Heart right ventricle (tissue), 16 donors: ENCODE results near the gene HRC. TPM values are rescaled to one million over a fixed set of nuclear protein-coding genes. Genes with fewer than 3 reads are reported as not detected.
A peak's percentile ranks its signal among the peaks of the same experiment; 100 is the strongest.

ENCODE experiments used
- ATAC-seq, 8 donors: fragments of 200-7000 bp; cut with Tn5 transposase; one replicate each; pipeline ENCODE4 v1.9.1; 2020; ENCODE audit warnings: mild to moderate bottlenecking in 8 of 8, moderate library complexity in 8 of 8, moderate number of reproducible peaks in 1 of 8
- DNase-seq, 2 donors: peaks; one replicate each; pipeline ENCODE4 v3.0.0-alpha.2; 2020
- H3K27ac ChIP-seq, 10 donors: fragments of 200-600 bp; sonication (generic) in 2 of 10; one replicate each; pipeline versions ENCODE4 v1.5.0 to v1.8.0; 2020 to 2022; ENCODE audit warnings: mild to moderate bottlenecking in 3 of 10
- H3K27me3 ChIP-seq, 7 donors: fragments of 200-600 bp; one replicate each; pipeline ENCODE4 v1.8.0; 2021 to 2022; ENCODE audit warnings: mild to moderate bottlenecking in 2 of 7
- H3K36me3 ChIP-seq, 9 donors: fragments of 200-600 bp; sonication (generic) in 1 of 9; one replicate each; pipeline versions ENCODE4 v1.5.0 to v1.8.0; 2020 to 2022; ENCODE audit warnings: mild to moderate bottlenecking in 2 of 9
- H3K4me1 ChIP-seq, 9 donors: fragments of 200-600 bp; sonication (generic) in 1 of 9; one replicate each; pipeline versions ENCODE4 v1.5.0 to v1.8.0; 2020 to 2022; ENCODE audit warnings: mild to moderate bottlenecking in 4 of 9
- H3K4me3 ChIP-seq, 10 donors: fragments of 200-600 bp; sonication (generic) in 2 of 10; one replicate each; pipeline versions ENCODE4 v1.5.0 to v1.8.0; 2020 to 2022; ENCODE audit warnings: mild to moderate bottlenecking in 7 of 10, moderate library complexity in 2 of 10
- H3K9me3 ChIP-seq, 11 donors: fragments of 200-600 bp in 10 of 11; sonication (generic) in 2 of 11; one replicate each; pipeline versions ENCODE4 v1.5.0 to v1.8.0; 2013 to 2022; ENCODE audit warnings: mild to moderate bottlenecking in 2 of 11, control low read depth in 1 of 11, moderate library complexity in 1 of 11
- WGBS, 2 donors: extraction: QIAGEN DNeasy Blood & Tissue Kit; methylation state at CpG; one replicate each; pipeline ENCODE4 v1.1.7; 2013; ENCODE audit warnings: inconsistent platforms in 1 of 2; 5-methylcytosine and 5-hydroxymethylcytosine counted together
- intact Hi-C, 10 donors: fragments of 100-400 bp; cut with DNase I; formaldehyde crosslinking; loops; one replicate each; pipeline versions ENCODE4 v1.11.1 to v1.14.2; 2022
- polyA plus RNA-seq, 2 donors: library from polyadenylated mRNA; stranded (reverse); fragments of 200-250 nt; gene quantifications; one replicate each; pipeline ENCODE4 v1.2.3, GENCODE V29; 2013
- total RNA-seq, 10 donors: library from RNA; stranded (reverse); fragmentation: NEBNext Ultra II Directional in 3 of 10; extraction: Animal tissue kit (Norgen Biotek cat#: 25700) in 3 of 10; gene quantifications; one replicate each; pipeline versions ENCODE4 v1.2.1 to v1.2.4, GENCODE V29; 2021 to 2023
- TF ChIP-seq, protein P1 (sequence below), 9 donors: fragments of 200-600 bp; sonication (generic) in 2 of 9; IDR thresholded peaks; one replicate each; pipeline versions ENCODE4 v1.5.0 to v1.8.0; 2021 to 2022; ENCODE audit warnings: antibody characterized with exemption in 9 of 9, mild to moderate bottlenecking in 5 of 9, moderate library complexity in 1 of 9
- donor health status: Arrhythmogenic right ventricular cardiomyopathy.
- donor health status: ischemic (EF 13 %, LVEDD 7.1; RV severe dilation, severe dysfunction).
- donor health status: healthy with polysubstance abuse.
- donor health status: DM: no; HTN: yes; CAD: no.
- donor health status: DM: no; HTN: no; CAD: no.
- donor health status: ischemic (EF 25% LVEDD 6.9; RV normal size, moderate dysfunction).
- donor health status: ischemic (EF 25% LVEDD 5.7; RV mildly dilated, moderate dysfunction).
- donor health status: healthy.
- donor health status: DM: yes; HTN: yes; CAD: no.
- donor health status: Ischemic cardiomyopathy.
- donor health status: ischemic (EF 35%, LVEDD 5.7; RV mildly dilated, moderate dysfunction).
- donor health status: nonischemic (EF 11% LVEDD 7.7; RV severe dilation, severe dysfunction).
- donor health status: DM: yes; HTN: yes; CAD: no.
- donor health status: PGD.
- donor health status: ischemic (EF 29% LVEDD 5.4; RV normal size, mild dysfunction).
- donor health status: nonischemic (EF 23%, LVEDD 6.1; RV moderate dilation, normal function).

Gene HRC
- total and polyA plus RNA-seq, 12 donors: 331 to 1,557 (median 1,008) TPM

DNA sequence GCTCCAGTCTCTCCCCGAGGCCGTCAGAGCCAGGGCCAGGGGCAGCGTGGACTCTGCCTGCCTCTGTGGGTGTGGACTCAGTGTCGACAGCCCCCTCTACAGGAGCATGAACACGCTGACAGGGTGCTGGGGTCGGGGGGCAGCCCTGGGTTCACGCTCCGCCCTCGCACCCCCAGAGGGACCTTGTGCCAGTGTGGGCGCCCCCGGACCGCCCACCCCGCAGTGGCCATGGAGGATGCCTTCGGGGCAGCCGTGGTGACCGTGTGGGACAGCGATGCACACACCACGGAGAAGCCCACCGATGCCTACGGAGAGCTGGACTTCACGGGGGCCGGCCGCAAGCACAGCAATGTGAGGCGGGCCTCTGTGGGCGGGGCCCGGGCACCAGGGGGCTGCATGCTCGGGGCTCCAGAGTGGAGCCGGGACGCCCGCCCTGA is 10.7 kb upstream of the HRC start:
- TF ChIP-seq, protein P1, sequence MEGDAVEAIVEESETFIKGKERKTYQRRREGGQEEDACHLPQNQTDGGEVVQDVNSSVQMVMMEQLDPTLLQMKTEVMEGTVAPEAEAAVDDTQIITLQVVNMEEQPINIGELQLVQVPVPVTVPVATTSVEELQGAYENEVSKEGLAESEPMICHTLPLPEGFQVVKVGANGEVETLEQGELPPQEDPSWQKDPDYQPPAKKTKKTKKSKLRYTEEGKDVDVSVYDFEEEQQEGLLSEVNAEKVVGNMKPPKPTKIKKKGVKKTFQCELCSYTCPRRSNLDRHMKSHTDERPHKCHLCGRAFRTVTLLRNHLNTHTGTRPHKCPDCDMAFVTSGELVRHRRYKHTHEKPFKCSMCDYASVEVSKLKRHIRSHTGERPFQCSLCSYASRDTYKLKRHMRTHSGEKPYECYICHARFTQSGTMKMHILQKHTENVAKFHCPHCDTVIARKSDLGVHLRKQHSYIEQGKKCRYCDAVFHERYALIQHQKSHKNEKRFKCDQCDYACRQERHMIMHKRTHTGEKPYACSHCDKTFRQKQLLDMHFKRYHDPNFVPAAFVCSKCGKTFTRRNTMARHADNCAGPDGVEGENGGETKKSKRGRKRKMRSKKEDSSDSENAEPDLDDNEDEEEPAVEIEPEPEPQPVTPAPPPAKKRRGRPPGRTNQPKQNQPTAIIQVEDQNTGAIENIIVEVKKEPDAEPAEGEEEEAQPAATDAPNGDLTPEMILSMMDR (IDR thresholded peaks at IDR 0.05): peak in 3 of 9 donors; percentile 12 to 24 (median 21)
- Histone ChIP-seq H3K4me1 (peaks cover 14 to 35% (median 19%) of the 10 kb centered on the region in 9 donors), H3K36me3 (peaks cover 0 to 45% (median 30%) of the 10 kb centered on the region in 9 donors), H3K27ac (peak overlapping the region; percentile 77 to 97 (median 90)), H3K4me3 (peak overlapping the region in 7 of 10 donors; percentile 1 to 44 (median 29)), H3K9me3 (no peaks in the 10 kb centered on the region), H3K27me3 (no peaks in the 10 kb centered on the region)
- ATAC-seq (peak; percentile 32 to 72 (median 46)), DNase-seq (no peak)
- 41 to 53% methylated on average over 30 of the region's 30 CpGs for WGBS, 2 donors
- intact Hi-C loops: no loop called here

DNA sequence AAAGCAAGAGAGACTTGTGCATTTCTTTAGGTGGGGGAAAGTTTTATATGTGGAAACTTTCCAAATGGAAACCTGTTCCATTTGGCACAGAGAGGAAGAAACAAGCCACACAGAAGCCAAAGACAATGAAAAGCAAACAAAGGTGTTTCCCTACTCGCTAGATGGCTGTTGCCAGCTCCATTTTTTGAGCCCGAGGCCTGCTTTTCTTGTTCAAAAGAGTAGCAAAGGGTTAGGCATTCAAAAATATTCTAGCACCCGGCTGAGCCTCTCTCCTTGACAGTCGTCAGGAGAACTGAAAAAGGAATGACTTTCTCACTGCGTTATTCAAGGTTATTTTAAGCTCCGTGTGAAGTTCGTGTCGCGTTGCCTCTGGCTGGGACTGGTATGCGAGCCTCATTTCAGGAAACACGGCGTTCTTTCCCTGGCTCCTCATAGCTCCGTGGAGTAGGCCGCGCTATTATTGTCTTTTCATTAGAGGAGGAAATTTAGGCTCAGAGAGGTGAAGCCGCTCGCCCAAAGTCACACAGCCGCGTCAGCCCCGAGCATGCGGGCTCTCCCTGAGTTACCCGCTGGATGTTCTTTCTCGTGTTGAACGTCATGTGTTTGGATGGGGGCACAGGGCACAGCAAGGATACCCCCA is 10.0 kb upstream of the HRC start:
- Histone ChIP-seq H3K27me3 (no peaks in the 10 kb centered on the region), H3K4me1 (peaks cover 15 to 42% (median 22%) of the 10 kb centered on the region in 9 donors), H3K36me3 (peaks cover 0 to 41% (median 24%) of the 10 kb centered on the region in 9 donors), H3K27ac (peak overlapping the region; percentile 77 to 97 (median 90)), H3K9me3 (no peaks in the 10 kb centered on the region), H3K4me3 (peak overlapping the region in 7 of 10 donors; percentile 1 to 44 (median 29))
- WGBS, 2 donors: 22 to 33% methylated on average over 24 of the region's 24 CpGs
- intact Hi-C loops: no loop called here
- TF ChIP-seq, protein P1 (IDR thresholded peaks at IDR 0.05): no peak
- peak; percentile 74 to 95 (median 89) for ATAC-seq
- DNase-seq: peak in 1 of 2 donors; percentile 64

DNA sequence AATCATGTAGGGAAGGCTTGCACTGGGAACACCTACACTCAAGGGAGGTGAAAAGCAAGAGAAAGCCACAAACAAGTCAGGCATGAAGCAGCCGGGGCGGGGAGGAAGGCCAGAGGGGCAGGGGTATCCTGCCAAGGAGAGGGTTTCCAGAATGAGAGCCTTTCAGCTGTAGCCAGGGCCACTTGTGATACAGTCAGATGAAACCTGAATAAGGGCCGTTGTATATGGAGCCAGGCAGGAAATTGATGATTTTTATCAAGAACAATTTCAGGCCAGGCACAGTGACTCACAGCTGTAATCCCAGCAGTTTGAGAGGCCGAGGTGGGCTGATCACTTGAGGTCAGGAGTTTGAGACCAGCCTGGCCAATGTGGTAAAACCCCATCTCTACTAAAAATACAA is 6.8 kb upstream of the HRC start:
- Histone ChIP-seq H3K4me3 (no peak overlapping the region), H3K9me3 (no peaks in the 10 kb centered on the region), H3K36me3 (peaks cover 0 to 23% (median 0%) of the 10 kb centered on the region in 9 donors), H3K27me3 (peaks cover 0 to 16% (median 0%) of the 10 kb centered on the region in 7 donors), H3K4me1 (peaks cover 25 to 62% (median 39%) of the 10 kb centered on the region in 9 donors), H3K27ac (peak overlapping the region in 6 of 10 donors; percentile 3 to 51 (median 18))
- DNase-seq (no peak), ATAC-seq (no peak)
- intact Hi-C loops: no loop called here
- TF ChIP-seq, protein P1 (IDR thresholded peaks at IDR 0.05): no peak
- 66 to 67% methylated on average over 4 of the region's 4 CpGs for WGBS, 2 donors

DNA sequence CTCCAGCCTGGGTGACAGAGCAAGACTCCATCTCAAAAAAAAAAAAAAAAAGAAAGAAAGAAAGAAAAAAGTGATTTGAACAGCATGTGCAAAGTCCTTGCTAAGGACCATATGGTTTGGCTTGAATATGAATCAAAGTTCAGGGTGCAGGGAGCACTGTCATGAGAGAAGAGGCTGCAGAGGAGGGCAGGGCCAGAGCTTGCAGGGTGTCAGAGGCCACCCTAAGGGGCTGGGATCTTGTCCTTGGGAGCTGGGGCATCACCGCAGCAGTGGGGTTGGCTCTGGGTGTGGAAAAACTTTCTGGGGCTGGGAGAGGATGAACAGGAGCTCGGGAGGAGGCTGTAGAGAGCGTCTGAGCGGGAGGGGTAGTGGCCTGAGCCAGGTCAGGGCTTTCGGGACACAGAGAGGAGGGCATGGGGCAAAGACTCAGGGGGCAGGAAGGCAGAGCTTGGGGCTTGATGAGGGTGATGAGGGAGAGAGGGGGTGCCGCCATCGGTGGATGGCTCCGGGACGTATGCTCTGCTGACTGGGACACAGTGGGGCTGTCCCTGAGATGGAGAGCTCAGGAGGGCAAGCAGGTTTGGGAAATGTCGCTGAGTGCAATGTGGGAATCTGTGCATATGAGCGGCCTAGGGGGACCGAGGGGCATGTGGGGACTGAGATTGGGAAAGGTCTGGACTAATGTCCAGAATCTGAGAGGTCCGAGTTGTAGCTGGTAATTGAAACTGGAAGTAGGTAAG is 5.4 kb upstream of the HRC start:
- Histone ChIP-seq H3K27me3 (peaks cover 0 to 16% (median 0%) of the 10 kb centered on the region in 7 donors), H3K9me3 (no peaks in the 10 kb centered on the region), H3K4me1 (peaks cover 19 to 59% (median 33%) of the 10 kb centered on the region in 9 donors), H3K36me3 (peaks cover 0 to 19% (median 0%) of the 10 kb centered on the region in 9 donors), H3K4me3 (no peak overlapping the region), H3K27ac (peak overlapping the region in 3 of 10 donors; percentile 25 to 98 (median 96))
- DNase-seq: no peak
- WGBS, 2 donors: 86 to 89% methylated on average over 13 of the region's 13 CpGs
- TF ChIP-seq, protein P1 (IDR thresholded peaks at IDR 0.05): no peak
- intact Hi-C loops: no loop called here
- no peak for ATAC-seq
